ENCODE measurements around the gene TEPSIN. TPM values are rescaled to one million over a fixed set of nuclear protein-coding genes. Genes with fewer than 3 reads are reported as not detected.

TEPSIN gene
- total RNA-seq, 4 donors from 2014 or later = 15.5 to 32.9 (median 24.3) TPM

DNA sequence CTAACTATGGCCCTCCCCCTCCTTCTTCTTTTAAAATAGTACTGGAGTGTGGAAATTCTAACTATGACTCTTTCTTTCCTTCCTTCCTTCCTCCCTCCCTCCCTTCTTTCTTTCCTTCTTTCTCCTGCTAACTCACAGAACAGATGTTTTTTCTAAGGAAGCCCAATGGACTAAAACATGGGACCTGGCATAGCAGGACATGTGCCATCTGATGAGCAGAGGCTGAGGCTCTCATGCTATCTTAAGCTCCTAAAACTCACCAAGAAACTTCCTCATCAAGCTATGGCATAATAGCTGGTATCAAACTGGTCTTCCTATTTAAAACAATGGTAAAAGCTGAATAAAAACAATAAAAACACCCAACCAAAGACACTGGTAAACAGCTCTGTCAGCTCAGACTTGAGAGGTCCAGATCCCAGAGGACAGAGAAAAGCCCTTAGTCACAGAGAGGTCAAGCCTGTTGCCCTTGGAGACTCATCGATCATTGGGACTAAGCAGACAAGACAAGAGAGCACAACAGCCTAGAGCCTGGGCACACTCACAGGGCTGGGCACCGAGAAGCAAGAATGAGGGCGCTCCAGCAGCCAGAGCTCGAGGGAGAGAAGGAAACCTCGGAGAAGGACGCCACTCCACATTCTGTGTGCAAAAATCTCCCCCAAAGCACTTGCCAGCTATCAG lies 28.7 kb upstream of the TEPSIN start:
- ATAC-seq (no peak), DNase-seq (no peak)
- Histone ChIP-seq H3K36me3 (peaks cover 0 to 41% of the 10 kb centered on the region in 2 donors), H3K4me3 (no peak overlapping the region), H3K27me3 (no peaks in the 10 kb centered on the region), H3K27ac (no peak overlapping the region), H3K4me1 (no peaks in the 10 kb centered on the region), H3K9me3 (no peaks in the 10 kb centered on the region)
- TF ChIP-seq, protein P1, sequence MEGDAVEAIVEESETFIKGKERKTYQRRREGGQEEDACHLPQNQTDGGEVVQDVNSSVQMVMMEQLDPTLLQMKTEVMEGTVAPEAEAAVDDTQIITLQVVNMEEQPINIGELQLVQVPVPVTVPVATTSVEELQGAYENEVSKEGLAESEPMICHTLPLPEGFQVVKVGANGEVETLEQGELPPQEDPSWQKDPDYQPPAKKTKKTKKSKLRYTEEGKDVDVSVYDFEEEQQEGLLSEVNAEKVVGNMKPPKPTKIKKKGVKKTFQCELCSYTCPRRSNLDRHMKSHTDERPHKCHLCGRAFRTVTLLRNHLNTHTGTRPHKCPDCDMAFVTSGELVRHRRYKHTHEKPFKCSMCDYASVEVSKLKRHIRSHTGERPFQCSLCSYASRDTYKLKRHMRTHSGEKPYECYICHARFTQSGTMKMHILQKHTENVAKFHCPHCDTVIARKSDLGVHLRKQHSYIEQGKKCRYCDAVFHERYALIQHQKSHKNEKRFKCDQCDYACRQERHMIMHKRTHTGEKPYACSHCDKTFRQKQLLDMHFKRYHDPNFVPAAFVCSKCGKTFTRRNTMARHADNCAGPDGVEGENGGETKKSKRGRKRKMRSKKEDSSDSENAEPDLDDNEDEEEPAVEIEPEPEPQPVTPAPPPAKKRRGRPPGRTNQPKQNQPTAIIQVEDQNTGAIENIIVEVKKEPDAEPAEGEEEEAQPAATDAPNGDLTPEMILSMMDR (IDR thresholded peaks at IDR 0.05 in 4 of 5, conservative IDR thresholded peaks at IDR 0.05 in 1 of 5) = no peak
- no peak for TF ChIP-seq POLR2A (IDR thresholded peaks at IDR 0.05)
- in situ Hi-C loops (cut with MboI; ENCODE audit: low sequenced_read_pairs in 4 of 4) = loop anchor here in 2 of 4 donors (25.0 kb wide), 2 partner anchors 220 to 345 kb away; no protein-coding TSS in a partner anchor
- intact Hi-C loops (cut with DNase I; ENCODE audit: low total_unique reads) = no loop called here

DNA sequence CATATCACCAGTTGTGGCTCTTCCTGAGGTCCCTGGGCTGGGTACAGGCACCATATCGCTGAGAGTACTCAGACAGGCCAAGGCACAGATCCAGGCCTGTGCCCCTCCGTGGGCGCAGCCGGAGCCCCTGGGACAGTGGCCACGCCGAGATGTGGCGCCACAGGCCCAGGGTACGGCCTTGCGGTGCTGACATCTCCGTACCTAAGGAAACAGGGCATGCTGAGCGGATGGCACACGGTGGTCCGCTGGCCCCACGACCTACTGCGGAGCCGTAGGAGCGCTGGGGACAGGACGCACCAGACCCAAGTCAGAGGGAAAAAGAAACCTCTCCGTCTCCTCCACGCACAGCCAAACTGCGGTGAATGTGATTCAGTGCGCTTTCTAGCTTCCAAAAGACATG lies 26.7 kb upstream of the TEPSIN start:
- Histone ChIP-seq H3K4me1 (no peaks in the 10 kb centered on the region), H3K36me3 (peaks cover 0 to 41% of the 10 kb centered on the region in 2 donors), H3K4me3 (no peak overlapping the region), H3K27me3 (no peaks in the 10 kb centered on the region), H3K9me3 (no peaks in the 10 kb centered on the region), H3K27ac (no peak overlapping the region)
- ATAC-seq (no peak), DNase-seq (no peak)
- intact Hi-C loops (cut with DNase I; ENCODE audit: low total_unique reads) = no loop called here
- TF ChIP-seq POLR2A (IDR thresholded peaks at IDR 0.05) = no peak
- in situ Hi-C loops (cut with MboI; ENCODE audit: low sequenced_read_pairs in 4 of 4) = loop anchor here in 2 of 4 donors (25.0 kb wide), 2 partner anchors 222 to 347 kb away; no protein-coding TSS in a partner anchor

DNA sequence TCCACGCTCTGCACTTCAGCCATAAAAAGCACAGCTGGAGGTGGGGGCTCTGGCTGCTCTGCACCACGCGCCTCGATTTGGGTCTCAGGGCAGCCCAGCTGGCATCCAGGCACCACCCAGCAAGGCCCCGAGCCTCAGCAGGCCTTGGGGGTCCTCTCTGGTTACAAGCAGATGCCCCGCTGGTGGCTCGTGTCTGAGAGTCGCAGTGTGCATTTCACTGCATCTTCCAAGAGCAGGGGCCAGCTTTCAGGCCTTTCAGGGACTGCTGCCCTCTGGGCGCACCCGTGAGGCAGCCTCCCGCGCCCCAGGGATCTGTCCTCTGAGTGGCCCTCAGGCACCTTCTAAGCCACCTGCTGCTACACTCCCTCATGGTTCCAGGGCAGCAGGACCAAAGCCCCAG lies 25.8 kb upstream of the TEPSIN start:
- in situ Hi-C loops (cut with MboI; ENCODE audit: low sequenced_read_pairs in 4 of 4) (loop anchor here in 2 of 4 donors (25.0 kb wide), 2 partner anchors 223 to 348 kb away; no protein-coding TSS in a partner anchor), intact Hi-C loops (cut with DNase I; ENCODE audit: low total_unique reads) (no loop called here)
- Histone ChIP-seq H3K9me3 (no peaks in the 10 kb centered on the region), H3K27me3 (no peaks in the 10 kb centered on the region), H3K27ac (no peak overlapping the region), H3K36me3 (peaks cover 0 to 39% of the 10 kb centered on the region in 2 donors), H3K4me1 (no peaks in the 10 kb centered on the region), H3K4me3 (no peak overlapping the region)
- no peak for TF ChIP-seq POLR2A (IDR thresholded peaks at IDR 0.05)
- TF ChIP-seq, protein P1 (IDR thresholded peaks at IDR 0.05 in 4 of 5, conservative IDR thresholded peaks at IDR 0.05 in 1 of 5) = no peak
- DNase-seq (no peak), ATAC-seq (no peak)

DNA sequence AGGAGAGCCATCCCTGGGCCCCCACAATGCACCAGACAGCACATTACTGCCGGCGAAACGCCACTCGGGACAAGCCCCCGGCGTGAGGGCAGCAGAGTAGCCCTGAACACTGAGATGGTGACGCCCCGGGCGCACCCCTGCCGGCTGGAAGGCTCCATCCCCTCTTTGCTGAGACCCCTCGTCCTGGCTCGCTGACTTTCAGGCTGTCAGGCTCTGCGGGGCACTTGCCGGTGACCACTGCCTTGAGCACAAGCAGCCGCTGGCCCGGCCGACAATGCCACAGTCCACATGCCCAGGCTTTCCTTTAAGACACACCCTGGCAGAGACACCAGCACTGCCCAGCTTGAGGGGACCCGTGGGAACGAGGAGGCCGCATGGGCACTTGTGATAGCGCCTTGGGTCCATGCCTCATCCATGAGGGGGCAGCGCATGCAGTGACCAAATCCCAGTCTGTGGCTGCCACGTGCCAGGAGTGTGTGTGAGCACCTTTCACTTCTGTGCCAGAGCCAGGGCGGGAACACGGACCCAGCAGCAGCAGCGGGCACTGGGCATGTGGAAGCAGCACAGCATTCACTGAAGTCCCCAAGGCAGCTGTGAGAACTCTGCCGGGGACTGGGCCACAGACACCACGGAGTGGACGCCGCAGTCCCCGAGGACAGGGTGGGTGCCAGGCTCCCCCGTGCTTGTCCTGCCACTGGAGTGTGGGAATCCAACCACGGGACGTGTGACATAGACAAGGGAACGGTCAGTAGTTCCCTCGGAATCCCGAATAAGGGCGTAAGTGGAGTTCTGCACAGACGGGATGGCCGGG lies 24.7 kb upstream of the TEPSIN start:
- H3K4me1 ChIP-seq = no peaks in the 10 kb centered on the region
- in situ Hi-C loops (cut with MboI; ENCODE audit: low sequenced_read_pairs in 4 of 4) (loop anchor here in 2 of 4 donors (25.0 kb wide), 2 partner anchors 224 to 349 kb away; no protein-coding TSS in a partner anchor), intact Hi-C loops (cut with DNase I; ENCODE audit: low total_unique reads) (no loop called here)
- DNase-seq (no peak), ATAC-seq (no peak)
- peaks cover 0 to 42% of the 10 kb centered on the region in 2 donors for H3K36me3 ChIP-seq
- no peaks in the 10 kb centered on the region for H3K9me3 ChIP-seq
- no peak overlapping the region for H3K4me3 ChIP-seq
- no peaks in the 10 kb centered on the region for H3K27me3 ChIP-seq
- no peak overlapping the region for H3K27ac ChIP-seq
- TF ChIP-seq POLR2A (IDR thresholded peaks at IDR 0.05) = no peak
- TF ChIP-seq, protein P1 (IDR thresholded peaks at IDR 0.05 in 4 of 5, conservative IDR thresholded peaks at IDR 0.05 in 1 of 5) = no peak
